Measurements from ENCODE around the gene ZNF681.
"Not testable (repeated sequence)": the region's sequence is repeated elsewhere in the genome, so short reads cannot be mapped to it uniquely, and the experiment has no call there.

The ZNF681 gene

DNA sequence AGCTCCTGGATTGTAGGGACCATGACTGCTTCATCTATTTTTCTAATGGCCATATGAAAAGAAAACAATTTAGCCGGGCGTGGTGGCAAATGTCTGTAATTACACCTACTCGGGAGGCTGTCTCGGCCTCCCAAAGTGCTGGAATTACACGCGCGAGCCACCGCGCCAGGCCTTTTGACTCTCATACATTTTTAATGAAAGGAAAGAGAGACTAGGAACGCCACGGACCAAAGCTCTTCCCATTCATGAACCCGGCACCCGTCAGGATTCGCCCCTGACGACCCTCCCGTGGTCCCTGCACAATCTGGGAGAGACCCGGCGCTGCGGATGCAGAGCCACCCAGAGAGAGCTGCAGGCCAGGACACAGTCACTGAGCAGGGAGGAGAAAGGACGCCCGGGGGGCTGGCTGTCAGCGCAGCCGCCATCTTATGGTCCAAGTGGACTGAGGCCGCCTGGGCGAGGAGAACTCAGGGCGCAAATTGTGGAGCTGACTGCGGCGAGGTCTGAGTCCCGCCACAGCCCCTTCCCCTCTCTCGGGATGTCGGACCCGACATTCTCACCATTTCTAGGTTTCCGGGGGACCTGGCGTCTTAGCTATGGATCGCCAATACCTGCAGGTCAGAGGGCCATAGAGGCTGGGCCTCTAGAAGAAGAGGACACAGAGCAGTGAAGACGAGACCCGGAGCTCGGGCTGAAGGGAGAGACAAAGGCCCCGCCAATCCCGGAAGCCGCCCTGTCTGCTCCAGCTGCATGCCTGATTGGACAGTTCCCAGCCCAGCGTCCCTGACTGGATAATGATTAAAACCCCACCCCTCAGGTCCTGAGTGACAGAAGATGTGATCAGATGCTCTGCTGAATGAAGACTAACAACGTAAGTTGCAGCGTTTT, at the start of gene ZNF681:
Gene ZNF681 (minus strand): TSS at position 705 of the 888 bp plus-strand sequence. CDS start 142 bp downstream, at position 563.
- H3K27ac ChIP-seq = peak within 1 kb of the TSS; percentile 63
- DNase-seq (ENCODE audit: low read depth, low spot score) = no peak

DNA sequence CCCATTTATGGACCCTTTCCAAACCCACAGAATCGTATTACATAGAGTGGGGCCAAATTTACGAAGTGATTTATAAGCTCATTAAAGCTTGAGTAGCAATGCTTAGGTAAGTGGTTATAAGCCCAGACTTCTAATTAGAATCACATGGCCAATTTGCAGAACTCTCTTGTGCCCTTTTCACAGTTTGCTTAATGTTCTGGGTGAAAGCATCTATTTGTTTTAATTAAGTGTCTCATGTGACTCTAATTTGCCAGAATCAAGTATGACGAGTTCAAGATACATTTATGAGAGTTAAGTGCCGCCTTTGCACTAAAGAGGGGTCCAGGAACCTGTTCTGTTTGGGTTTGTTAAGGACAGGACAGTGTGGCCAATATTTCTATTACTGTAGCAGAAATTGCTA, 46.0 kb upstream of the ZNF681 start:
- H3K27ac ChIP-seq = no peak overlapping the region
- DNase-seq (ENCODE audit: low read depth, low spot score) = no peak

DNA sequence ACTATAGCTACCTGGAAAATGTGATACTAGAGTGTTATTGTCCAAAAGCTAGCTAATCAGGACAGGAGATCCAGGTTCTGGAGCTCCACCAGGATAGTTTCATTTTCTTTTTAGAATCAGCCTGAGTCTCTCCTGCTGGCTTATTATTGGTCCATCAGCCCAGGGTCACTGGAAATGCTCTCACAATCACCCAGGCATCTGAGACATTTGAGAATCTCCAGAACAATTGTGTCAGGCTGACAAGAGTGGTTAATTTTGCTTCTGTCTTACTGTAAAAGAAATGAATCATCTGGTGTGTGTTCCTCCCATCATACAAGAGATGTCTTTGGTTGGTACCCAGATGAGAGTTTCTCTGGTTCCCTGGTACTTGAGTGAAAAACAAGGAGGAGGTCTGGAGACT, 43.6 kb upstream of the ZNF681 start:
- no peak for DNase-seq (ENCODE audit: low read depth, low spot score)

DNA sequence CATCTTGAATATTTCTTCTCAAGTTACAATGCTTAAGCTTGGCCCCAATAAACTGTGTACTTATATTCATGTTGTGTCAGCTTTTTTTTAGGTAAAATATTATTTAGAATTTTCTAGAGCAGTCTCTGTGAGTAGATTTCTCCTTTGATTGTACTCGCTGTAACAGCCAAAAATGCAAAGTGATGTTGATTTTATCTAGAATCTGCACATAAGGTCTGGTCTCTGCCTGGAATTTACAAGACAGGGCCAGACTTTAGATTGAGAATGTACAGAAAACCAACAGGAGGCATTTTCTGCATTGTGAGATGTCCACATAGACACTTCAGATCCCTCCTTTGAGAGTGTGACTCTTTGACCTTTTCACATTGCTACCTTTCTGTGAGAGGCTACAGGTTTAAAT, 43.1 kb upstream of the ZNF681 start:
- no peak for DNase-seq (ENCODE audit: low read depth, low spot score)
- H3K27ac ChIP-seq = no peak overlapping the region

More for the DNA sequence above, 43.6 kb upstream of the ZNF681 start:
- no peak overlapping the region for H3K27ac ChIP-seq

DNA sequence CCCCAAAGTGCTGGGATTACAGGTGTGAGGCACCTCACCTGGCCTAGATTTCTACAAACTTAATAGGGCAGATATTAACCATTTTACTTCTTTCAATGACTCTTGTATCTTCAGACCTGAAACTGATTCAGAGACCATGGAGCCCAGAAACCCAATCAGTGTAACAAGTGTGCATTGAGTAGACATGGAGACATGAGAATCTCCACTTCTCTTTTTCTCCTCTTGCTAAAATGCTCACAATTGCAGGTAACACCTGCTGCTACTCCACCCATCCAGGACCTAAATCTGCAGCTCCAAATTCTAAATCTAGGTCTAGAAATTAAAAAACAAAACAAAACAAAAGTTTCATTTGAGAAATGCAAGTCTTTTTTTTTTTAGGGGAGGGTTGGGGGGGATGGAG, 42.2 kb upstream of the ZNF681 start:
- H3K27ac ChIP-seq = no peak overlapping the region
- no peak for DNase-seq (ENCODE audit: low read depth, low spot score)

DNA sequence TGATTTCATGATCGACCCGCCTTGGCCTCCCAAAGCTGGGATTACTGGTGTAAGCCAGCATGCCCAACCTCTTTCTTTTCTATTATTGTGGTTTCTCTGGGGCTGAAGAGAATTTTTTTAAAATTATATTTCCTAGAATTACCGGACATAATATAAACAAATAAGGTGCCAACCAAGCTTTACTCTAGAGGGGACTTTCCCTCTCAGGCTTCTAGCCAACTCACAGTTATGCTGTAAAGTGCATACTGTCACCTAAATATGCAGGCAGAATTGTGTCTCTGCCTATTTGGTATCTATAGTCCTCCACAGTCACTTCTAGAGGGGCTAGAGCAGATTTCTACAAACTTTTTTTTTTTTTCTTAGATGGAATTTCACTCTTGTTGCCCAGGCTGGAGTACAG, 41.6 kb upstream of the ZNF681 start:
- H3K27ac ChIP-seq = no peak overlapping the region
- no peak for DNase-seq (ENCODE audit: low read depth, low spot score)

DNA sequence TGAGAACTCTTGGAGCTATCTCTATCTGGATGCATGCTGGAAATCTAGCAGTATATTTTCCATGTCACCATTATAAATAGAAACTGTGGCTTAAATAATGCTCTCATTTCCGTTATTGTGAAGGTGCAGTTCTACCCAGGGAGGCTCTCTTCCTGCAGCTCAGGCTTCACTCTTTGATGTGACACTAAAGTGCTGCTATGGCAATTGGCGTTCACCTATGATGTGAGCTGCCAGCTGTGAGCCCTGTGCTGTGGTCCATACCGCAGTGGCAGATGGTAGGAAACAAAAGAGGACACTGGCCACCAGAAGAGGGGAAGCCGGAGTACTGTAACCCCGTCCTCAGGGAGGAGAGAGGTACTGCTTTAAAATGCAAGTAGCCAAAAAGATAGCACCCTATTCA, 40.6 kb upstream of the ZNF681 start:
- no peak for DNase-seq (ENCODE audit: low read depth, low spot score)
- no peak overlapping the region for H3K27ac ChIP-seq

DNA sequence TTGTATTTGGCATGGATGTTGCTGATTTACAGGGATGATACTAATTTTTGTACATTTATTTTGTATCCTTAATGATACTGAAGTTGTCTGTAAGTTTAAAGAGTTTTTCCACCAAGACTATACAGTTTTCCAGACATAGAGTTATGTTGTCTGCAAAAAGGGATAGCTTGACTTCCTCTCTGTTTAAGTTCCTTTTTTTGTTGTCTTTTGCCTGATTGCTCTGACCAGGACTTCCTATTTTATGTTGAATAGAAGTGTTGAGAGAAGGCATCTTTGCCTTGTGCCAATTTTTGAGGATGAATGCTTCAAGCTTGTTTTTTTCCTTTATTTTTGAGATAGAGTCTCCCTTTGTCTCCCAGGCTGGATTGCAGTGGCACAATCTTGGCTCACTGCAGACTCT, 36.8 kb upstream of the ZNF681 start:
- no peak for DNase-seq (ENCODE audit: low read depth, low spot score)
- H3K27ac ChIP-seq = no peak overlapping the region

DNA sequence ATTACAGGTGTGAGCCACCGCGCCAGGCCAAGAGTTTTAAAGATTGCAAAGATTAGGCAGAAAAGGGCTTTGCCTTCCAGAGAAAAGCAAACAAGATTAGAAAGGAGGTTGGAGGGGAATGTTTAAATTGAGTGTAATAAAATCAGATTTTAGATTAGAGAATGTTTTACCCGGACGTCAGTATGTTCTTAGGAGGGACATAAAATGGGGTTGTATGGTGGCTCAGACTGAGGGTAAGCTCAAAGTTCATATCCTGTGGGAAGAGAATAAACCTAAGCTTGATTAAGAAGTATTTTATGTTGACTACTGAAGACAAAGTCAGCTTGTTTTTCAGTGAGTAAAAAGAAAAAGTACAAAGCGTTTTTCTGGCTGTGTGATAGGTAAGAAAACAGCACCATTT, 34.1 kb upstream of the ZNF681 start:
- no peak for DNase-seq (ENCODE audit: low read depth, low spot score)
- H3K27ac ChIP-seq = no peak overlapping the region

DNA sequence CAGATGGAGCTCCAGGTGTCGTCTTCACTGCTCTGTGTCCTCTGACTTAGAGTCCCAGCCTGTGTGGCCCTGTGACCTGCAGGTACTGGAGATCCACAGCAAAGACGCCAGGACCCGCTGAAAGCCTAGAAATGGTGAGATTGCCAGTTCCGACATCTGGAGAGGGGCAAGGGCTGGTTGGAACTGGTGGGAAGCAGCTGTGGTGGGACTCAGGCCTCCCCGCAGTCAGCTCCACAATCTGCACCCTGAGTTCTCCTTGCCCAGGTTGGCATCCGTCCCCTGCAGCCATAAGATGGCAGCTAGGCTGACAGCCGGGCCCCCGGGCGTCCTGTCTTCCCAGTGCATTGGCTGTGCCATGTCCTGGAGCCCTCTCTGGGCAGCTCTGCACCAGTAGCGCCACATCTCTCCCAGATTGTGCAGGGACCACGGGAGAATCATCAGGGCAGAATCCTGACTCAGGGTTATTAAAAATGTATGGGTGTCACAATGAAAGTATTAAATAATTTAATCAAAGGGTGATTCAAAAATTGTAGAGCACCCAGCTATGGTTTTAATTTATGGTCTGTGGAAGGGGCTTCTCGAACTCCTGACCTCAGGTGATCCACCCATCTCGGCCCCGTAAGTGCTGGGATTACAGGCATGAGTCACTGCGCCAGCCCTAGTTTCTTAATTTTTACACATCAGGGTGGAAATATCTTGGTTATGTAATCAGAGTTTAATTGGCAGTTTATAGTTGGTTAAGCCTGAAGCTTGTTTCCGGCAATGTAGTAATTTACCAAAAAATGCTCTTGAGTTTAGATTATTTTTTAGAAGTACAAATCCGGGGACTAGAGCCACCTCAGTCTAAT, 32.2 kb upstream of the ZNF681 start:
- no peak overlapping the region for H3K27ac ChIP-seq
- DNase-seq (ENCODE audit: low read depth, low spot score) = no peak

DNA sequence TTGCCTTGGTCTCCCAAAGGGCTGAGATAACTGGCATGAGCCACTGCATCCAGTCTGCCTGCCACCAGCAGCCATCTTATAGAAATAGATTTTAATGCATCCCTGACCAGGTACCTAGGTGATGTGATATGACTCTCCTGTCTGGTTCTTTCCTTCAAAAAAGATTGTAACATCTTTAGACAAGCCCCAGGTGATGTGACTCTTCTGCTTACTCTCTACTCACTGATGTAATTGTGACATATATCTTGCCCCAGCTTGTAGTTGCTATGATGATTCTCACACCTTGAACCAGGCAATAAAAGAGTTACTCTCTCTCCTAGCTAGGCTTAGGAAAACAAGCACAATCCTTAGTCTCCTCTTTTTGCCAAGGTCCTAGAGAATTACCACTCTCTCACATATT, 30.6 kb upstream of the ZNF681 start:
- H3K27ac ChIP-seq = no peak overlapping the region
- no peak for DNase-seq (ENCODE audit: low read depth, low spot score)

DNA sequence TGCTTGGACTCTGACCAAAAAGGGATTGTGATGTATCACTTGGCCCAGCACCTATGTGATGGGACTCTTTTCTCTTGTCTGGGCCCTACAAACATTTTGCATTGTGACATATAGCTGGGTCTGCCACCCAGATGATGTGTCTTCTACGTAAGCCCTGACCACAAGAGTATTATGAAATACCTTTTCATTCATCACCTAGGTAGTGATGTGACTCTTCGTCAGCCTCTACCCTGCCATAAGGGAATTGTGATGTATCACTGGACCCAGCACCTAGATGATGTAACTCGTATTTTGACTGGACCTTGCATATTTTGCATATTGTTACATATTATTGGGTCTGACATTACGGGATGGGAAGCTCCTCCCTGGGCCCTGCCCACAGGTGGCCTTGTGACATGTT, 29.7 kb upstream of the ZNF681 start:
- no peak overlapping the region for H3K27ac ChIP-seq
- DNase-seq (ENCODE audit: low read depth, low spot score) = no peak

DNA sequence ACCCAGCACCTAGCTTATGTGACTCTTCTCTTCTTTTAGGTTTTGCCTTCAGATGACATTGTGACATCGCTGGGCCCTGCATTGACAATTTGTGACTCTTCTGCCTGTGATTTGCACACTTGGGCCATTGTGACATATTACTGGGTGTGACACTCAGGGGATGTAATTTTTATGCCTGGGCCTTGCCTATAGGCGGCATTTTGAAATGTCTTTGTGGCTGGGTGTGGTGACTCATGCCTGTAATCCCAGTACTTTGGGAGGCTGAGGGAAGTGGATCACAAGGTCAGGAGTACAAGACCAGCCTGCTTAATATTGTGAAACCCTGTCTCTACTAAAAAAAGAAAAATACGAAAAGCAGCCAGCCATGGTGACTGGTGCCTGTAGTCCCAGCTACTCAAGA, 28.4 kb upstream of the ZNF681 start:
- H3K27ac ChIP-seq = peak overlapping the region; percentile 19
- no peak for DNase-seq (ENCODE audit: low read depth, low spot score)

DNA sequence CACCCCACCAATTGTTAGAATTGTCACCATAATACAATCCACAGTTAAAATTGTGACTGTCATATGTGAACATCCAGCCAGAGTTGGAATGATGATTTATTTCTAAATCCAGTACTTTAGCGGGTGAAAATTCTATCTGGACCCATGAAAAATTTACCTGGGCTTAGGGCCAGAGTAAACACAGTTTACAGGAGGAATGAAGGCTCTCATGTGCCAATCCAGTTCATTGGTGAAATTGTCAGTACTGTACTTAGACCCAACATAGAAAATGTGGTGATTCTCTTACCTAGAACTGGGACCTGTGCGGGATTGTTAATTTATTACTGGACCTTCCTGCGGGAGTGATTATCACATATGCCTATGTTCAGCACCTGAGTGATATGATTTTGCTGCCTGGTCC, 27.3 kb upstream of the ZNF681 start:
- H3K27ac ChIP-seq = no peak overlapping the region
- DNase-seq (ENCODE audit: low read depth, low spot score) = no peak

DNA sequence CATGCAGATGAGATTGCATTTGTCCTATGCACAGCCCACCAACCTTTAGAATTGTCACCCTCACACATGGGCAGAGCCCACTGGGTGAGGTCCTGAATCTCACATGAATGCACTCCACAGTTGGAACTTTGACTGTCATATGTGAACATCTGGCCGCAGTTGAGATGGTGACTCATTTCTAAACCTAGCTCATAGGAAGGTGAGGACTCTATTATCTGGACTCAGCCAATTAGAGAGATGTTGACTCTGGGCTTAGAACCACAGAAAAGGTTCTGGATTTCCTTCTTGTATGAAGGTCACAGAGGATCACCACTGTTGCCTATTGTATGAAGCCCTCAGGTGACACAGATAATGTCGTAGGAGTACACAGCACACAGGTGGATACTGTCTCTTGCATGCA, 25.6 kb upstream of the ZNF681 start:
- H3K27ac ChIP-seq = no peak overlapping the region
- no peak for DNase-seq (ENCODE audit: low read depth, low spot score)

DNA sequence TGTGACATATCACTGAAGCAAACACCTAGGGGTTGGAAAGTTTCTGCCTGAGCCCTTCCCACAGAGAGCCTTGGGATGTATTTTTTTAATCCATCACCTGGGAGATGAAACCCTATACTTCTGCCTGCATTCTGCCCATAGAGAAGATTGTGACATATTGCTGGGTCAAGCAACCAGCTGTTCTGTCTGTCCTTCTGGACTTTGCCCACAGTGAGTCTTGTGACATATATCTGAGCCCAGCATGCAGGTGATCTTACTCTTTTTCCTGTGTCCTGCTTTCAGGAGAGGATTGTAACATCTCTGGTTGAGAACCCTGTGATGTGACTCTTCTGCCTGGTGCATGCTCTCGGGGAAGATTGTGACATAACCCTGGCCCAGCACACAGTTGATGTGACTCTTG, 24.9 kb upstream of the ZNF681 start:
- no peak overlapping the region for H3K27ac ChIP-seq
- DNase-seq (ENCODE audit: low read depth, low spot score) = no peak

DNA sequence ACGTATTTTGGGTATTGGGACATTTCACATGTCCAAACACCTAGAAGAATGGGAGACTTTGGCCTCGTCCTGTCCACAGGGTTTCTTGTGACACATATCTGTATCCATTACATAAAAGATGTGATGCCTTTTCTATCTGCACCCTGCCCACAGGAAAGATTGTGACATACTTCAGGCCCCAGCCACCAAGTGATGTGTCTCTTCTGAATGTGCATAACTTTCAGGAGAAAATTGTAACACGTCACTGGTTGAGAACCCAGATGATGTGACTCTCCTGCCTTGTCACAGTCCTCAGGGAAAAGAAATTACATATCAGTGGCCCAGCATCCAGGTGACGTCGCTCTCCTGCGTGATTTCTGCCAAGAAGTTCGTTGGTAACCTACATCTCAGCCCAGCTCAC, 21.0 kb upstream of the ZNF681 start:
- DNase-seq (ENCODE audit: low read depth, low spot score) = no peak

DNA sequence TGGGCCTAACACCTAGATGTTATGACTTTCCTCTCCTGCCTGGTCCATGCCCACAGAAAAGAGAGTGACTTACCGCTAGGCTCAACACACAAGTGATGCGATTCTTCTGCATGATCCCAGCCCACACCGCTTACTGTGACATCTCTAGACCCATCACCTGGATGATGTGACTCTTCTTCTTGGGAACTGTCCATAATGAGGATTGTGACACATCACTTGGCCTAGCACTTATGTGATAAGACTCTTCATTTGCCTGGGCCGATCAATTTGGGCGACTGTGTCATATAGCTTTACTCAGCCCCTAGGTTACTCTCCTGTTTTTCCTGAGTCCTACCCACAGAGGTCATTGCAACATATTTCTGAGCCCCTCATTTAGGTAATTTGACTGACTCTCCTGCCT, 19.9 kb upstream of the ZNF681 start:
- H3K27ac ChIP-seq = no peak overlapping the region
- no peak for DNase-seq (ENCODE audit: low read depth, low spot score)

More for the DNA sequence above, 21.0 kb upstream of the ZNF681 start:
- H3K27ac ChIP-seq = no peak overlapping the region

DNA sequence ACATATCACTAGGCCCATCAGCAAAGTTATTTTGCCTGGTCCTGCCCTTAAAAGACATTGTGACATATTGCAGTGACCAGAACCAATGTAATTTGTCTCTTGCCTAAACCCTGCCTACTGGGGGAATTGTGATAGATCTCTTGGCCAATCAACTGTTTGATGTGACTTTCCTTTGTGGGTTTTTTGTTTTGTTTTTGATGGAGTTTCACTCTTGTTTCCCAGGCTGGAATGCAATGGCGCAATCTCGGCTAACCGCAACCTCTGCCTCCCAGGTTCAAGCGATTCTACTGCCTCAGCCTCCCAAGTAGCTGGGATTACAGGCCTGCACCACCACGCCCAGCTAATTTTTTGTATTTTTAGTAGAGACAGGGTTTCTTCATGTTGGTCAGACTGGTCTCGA, 19.3 kb upstream of the ZNF681 start:
- DNase-seq (ENCODE audit: low read depth, low spot score) = not testable (repeated sequence)
- peak overlapping the region; percentile 44 for H3K27ac ChIP-seq

DNA sequence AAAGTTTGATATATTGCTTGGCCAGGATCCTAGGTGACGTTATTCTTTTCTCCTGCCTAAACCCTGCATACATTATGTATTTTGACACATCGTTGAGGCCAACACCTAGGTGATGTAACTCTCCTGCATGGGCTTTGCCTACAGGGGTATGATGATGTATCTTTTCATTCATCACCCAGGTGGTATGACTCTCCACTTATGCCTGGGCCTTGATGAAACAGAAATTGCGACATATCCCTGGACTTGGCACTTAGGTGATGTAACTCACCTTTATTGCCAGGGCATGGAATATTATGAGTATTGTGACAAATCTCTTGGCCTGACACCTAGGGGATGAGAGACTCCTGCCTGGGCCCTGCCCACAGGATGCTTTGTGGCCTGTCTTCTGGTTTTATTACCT, 18.5 kb upstream of the ZNF681 start:
- no peak for DNase-seq (ENCODE audit: low read depth, low spot score)
- H3K27ac ChIP-seq = peak overlapping the region; percentile 44

DNA sequence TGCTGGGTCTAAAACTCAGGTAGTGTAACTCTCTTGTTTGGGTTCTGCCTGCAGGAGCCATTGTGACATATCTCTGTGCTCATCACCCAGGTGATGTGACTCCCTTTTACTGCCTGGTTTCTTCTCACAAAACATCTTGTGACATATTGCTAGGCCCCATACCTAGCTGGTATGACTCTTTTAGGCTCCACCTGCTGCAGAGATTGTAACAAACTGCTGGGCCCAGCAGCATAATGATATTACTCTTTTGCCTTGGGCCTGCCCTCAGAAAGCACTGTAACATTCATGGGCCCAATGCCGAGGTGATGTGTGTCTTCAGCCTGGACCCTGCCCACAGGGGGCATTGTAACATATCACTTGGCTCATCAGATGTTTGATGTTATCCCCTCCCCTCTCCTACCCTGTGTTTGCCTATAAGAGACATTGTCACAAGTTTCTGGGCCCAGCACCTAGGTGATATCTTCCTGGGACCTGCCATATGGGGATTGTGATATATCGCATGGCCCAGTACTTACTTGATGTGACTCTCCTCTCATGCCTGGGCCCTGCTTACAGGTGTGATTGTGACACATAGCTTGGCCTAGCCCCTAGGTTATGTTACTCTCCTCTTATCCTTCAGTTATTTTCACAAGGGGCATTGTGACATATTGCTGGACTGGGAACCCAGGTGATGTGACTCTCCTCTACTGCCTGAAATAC, 18.0 kb upstream of the ZNF681 start:
- DNase-seq (ENCODE audit: low read depth, low spot score) = no peak
- peak overlapping the region; percentile 44 for H3K27ac ChIP-seq
